Mesothelial cell of epicardium (in vitro differentiated cells): ENCODE data around the gene ZNF512B. TPM values are rescaled to one million over a fixed set of nuclear protein-coding genes. Genes with fewer than 3 reads are reported as not detected.
A peak's percentile ranks its signal among the peaks of the same experiment; 100 is the strongest.
"Not testable (repeated sequence)": the region's sequence is repeated elsewhere in the genome, so short reads cannot be mapped to it uniquely, and the experiment has no call there.

Experiments used
- DNase-seq, 2 experiments: peaks; one replicate each; pipeline ENCODE4 v3.0.0; 2021; ENCODE audit warnings: low spot score in 2 of 2; ENCODE audit not compliant: unreplicated experiment in 2 of 2
- H3K27ac Mint-ChIP-seq: 2 replicates; pipeline ENCODE4 v1.8.0; 2021; ENCODE audit warnings: mixed read lengths
- H3K27me3 Mint-ChIP-seq: 2 replicates; pipeline ENCODE4 v1.8.0; 2021; ENCODE audit warnings: low read depth, mixed read lengths
- H3K36me3 Mint-ChIP-seq: 2 replicates; pipeline ENCODE4 v1.8.0; 2021; ENCODE audit warnings: mixed read lengths
- H3K4me1 Mint-ChIP-seq: 2 replicates; pipeline ENCODE4 v1.8.0; 2021; ENCODE audit warnings: mixed read lengths
- H3K4me3 Mint-ChIP-seq: 2 replicates; pipeline ENCODE4 v1.8.0; 2021; ENCODE audit warnings: mild to moderate bottlenecking, moderate library complexity, mixed read lengths
- H3K9me3 Mint-ChIP-seq: 2 replicates; pipeline ENCODE4 v1.8.0; 2021; ENCODE audit warnings: mixed read lengths
- CTCF ChIP-seq: fragments of 200-600 bp; sonication (generic); IDR thresholded peaks from one replicate; pipeline ENCODE4 v1.5.0; 2021; ENCODE audit warnings: antibody characterized with exemption; ENCODE audit not compliant: unreplicated experiment
- total RNA-seq: library from RNA; stranded (reverse); gene quantifications from 3 replicates; pipeline ENCODE4 v1.2.1, GENCODE V29; 2021

The ZNF512B gene
- total RNA-seq, 1 donor from 2014 or later = 62.0 TPM

DNA sequence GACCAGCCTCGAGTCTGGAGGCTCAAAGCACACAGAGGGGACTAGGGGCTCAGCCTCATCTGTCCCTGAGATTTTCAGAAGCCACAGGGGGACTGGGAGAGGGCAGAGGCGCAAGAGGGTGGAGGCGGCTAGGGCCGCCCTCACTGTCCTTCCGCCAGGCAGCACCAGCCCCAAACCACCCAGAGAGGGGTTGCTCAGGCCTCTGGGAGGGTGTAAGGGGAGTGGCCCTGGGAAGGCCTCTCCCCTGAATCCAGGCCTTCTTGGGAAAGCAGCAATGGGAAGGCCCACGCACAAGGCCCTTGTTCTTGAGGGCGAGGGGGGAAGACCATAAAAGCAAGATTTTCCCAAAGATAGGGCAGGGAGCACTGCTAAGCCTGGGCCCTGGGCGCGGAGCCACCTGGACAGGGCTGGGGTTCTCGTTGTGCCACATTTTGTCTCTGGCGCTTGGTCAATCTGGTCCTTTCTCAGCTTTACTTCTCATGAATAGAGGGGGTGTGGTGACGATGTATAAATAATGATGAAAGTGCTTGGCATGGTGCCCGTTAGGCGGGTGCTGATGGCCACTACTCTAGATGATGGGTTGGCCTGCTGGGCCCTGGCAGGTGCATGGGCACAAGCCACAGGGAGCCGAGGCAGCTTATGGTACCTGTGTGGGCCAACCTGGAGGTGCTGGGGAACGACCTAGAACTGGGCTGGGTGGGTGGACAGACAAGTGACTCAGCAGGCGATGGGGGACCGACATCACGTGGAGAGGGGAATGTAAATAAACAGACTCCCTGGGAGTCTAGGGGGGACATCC, 4.9 kb upstream of the ZNF512B start:
- no peak for DNase-seq
- Mint-ChIP-seq H3K27ac (no peak overlapping the region), H3K9me3 (no peaks in the 10 kb centered on the region), H3K36me3 (peaks cover 5% of the 10 kb centered on the region), H3K4me1 (peaks cover 13% of the 10 kb centered on the region), H3K27me3 (peaks cover 17% of the 10 kb centered on the region), H3K4me3 (no peak overlapping the region)
- no peak for TF ChIP-seq CTCF

DNA sequence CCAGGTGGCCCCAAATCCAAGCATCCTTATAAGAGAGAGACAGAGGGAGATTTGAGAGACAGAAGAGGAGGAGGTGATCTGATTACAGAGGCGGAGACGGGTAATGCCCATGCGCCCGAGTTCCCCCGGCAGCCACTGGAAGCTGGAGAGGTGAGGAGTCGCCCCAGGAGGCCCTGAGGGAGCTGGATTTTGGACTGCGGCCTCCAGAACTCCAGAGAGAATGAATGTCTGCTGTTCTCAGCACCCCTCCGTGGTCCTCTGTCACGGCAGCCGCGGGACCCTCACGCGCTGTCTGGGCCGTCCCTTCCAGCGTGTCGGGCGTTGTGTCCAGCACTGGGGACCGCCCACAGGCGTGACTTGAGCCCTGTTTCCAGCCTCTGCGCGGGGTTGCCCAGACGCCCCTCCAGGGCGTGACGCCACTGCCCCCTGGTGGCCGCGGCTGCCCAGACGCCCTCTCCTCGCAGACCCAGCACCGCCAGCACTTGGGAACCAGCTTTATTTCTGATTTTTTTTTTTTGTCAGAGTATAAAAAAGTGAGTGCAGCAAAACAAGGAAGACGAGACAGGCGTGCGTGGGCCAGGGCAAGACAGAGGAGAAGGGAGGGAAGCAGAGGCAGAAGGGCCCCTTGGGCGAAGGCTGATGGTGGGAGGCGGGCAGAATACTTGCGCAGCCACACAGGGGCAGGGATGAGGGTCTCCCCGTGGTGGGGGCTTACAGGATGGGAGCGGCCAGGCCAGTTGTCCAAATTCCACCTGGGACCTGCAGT, 4.1 kb upstream of the ZNF512B start:
- Mint-ChIP-seq H3K4me1 (peaks cover 13% of the 10 kb centered on the region), H3K27me3 (peaks cover 17% of the 10 kb centered on the region), H3K9me3 (no peaks in the 10 kb centered on the region), H3K27ac (peak overlapping the region; percentile 67), H3K4me3 (peak overlapping the region; percentile 41), H3K36me3 (peaks cover 5% of the 10 kb centered on the region)
- TF ChIP-seq CTCF = peak; percentile 99
- DNase-seq = peak; percentile 82 to 95

- peaks cover 15% of the 10 kb centered on the region for H3K4me1 Mint-ChIP-seq
- DNase-seq = no peak
- H3K27me3 Mint-ChIP-seq = peaks cover 12% of the 10 kb centered on the region
- TF ChIP-seq CTCF = no peak
- H3K36me3 Mint-ChIP-seq = peaks cover 5% of the 10 kb centered on the region
- no peaks in the 10 kb centered on the region for H3K9me3 Mint-ChIP-seq
- no peak overlapping the region for H3K27ac Mint-ChIP-seq
- H3K4me3 Mint-ChIP-seq = peak overlapping the region; percentile 41
Observed at GRCh38 chr20:63973160-63973479, 3.4 kb upstream of the ZNF512B start.

DNA sequence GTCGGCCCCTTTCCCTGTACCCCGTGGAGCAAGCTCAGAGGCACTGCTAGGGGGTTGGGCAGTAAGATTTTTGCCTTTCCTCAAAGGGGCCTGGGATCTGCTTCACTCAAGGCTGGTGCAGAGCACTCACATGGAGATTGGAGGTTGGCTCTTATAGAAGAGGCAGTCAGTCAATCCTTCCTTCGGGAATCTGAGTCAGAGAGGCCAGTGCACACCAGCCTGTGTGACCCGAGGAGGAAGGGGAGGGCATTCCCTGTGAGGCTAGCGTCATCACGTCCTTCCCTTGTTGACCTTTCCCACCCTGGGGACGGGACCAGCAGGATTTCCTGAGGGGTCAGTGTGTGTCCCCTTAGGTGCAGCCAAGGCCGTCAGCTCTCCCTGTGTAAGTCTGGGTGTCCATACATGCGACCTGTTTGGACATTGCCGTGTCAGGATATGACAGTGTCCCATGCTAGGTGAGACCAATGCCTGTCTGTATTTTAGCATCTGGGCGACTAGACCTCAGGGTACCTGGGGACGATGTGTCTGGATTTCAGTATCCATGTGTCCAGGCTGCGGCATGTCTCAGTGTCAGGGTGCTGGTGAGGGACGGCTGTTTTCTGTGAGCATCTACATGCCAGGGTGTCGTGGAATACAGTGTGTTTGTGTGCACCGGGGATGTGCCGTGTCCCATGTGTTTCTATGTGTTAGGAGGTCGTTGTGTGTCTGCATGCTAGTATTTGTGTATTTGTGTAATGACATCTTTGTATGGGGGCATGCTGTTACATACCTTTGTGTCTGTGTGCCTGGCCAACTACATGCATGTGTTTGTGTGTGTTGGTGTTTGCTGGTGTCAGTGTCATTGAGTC, 2.8 kb upstream of the ZNF512B start:
- Mint-ChIP-seq H3K27ac (no peak overlapping the region), H3K27me3 (peaks cover 10% of the 10 kb centered on the region), H3K4me1 (peaks cover 15% of the 10 kb centered on the region), H3K4me3 (no peak overlapping the region), H3K9me3 (no peaks in the 10 kb centered on the region), H3K36me3 (peaks cover 5% of the 10 kb centered on the region)
- DNase-seq = no peak
- no peak for TF ChIP-seq CTCF

GRCh38 chr20:63971960-63972311, 2.2 kb upstream of the ZNF512B start:
- not testable (repeated sequence) for DNase-seq, H3K36me3 Mint-ChIP-seq, H3K9me3 Mint-ChIP-seq, H3K27me3 Mint-ChIP-seq, H3K27ac Mint-ChIP-seq, H3K4me3 Mint-ChIP-seq
- peaks cover 15% of the 10 kb centered on the region for H3K4me1 Mint-ChIP-seq
